ENCODE results near the gene RTN4RL1.

GRCh38 chr17:2012499-2012898 lies 12.6 kb downstream of the RTN4RL1 start:
- TF ChIP-seq RCOR1 (IDR thresholded peaks at IDR 0.05; ENCODE audit: insufficient replicate concordance, low read length) (no peak), CTCF (conservative IDR thresholded peaks at IDR 0.05; ENCODE audit: low read depth, low read length) (no peak), POLR2A (IDR thresholded peaks at IDR 0.05; ENCODE audit: low read depth, low read length) (no peak), BHLHE40 (IDR thresholded peaks at IDR 0.05; ENCODE audit: low read depth, low read length) (no peak), FOS (IDR thresholded peaks at IDR 0.05; ENCODE audit: low read depth, low read length) (no peak), CEBPB (IDR thresholded peaks at IDR 0.05; ENCODE audit: low read depth, low read length) (no peak), MAFK (IDR thresholded peaks at IDR 0.05; ENCODE audit: low read depth, low read length) (no peak), RAD21 (IDR thresholded peaks at IDR 0.05; ENCODE audit: low read length) (no peak), MXI1 (IDR thresholded peaks at IDR 0.05; ENCODE audit: borderline replicate concordance, low read depth, low read length) (no peak), MAZ (IDR thresholded peaks at IDR 0.05; ENCODE audit: borderline replicate concordance, low read depth, low read length) (no peak), SMC3 (IDR thresholded peaks at IDR 0.05; ENCODE audit: low read depth, low read length) (no peak)
- TF ChIP-seq, protein P1, sequence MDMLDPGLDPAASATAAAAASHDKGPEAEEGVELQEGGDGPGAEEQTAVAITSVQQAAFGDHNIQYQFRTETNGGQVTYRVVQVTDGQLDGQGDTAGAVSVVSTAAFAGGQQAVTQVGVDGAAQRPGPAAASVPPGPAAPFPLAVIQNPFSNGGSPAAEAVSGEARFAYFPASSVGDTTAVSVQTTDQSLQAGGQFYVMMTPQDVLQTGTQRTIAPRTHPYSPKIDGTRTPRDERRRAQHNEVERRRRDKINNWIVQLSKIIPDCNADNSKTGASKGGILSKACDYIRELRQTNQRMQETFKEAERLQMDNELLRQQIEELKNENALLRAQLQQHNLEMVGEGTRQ (IDR thresholded peaks at IDR 0.05; ENCODE audit: low read depth, low read length) = no peak
